Stomach (tissue), 9 donors: ENCODE data around the gene ITGB5. TPM values are rescaled to one million over a fixed set of nuclear protein-coding genes. Genes with fewer than 3 reads are reported as not detected.

ENCODE experiments used
- DNase-seq, 2 donors: peaks; one replicate each; pipeline versions ENCODE4 v3.0.0 to v3.0.0-alpha.2; 2013 to 2019
- H3K27ac ChIP-seq, 5 donors: fragments of 200-600 bp in 4 of 5; sonication (generic) in 4 of 5; one replicate each; pipeline ENCODE4 v1.5.1; 2013 to 2019; ENCODE audit warnings: mild to moderate bottlenecking in 1 of 5, moderate library complexity in 1 of 5
- H3K27me3 ChIP-seq, 3 donors: fragments of 200-600 bp; sonication (generic); one replicate each; pipeline ENCODE4 v1.5.1; 2017 to 2019; ENCODE audit warnings: mixed run types in 1 of 3
- H3K36me3 ChIP-seq, 4 donors: fragments of 200-600 bp; sonication (generic); 1 replicate in 3 of 4; 2 replicates in 1 of 4; pipeline ENCODE4 v1.5.1; 2016 to 2019
- H3K4me1 ChIP-seq, 4 donors: fragments of 200-600 bp; sonication (generic); one replicate each; pipeline ENCODE4 v1.5.1; 2016 to 2019
- H3K4me3 ChIP-seq, 4 donors: fragments of 200-600 bp; sonication (generic) in 3 of 4; one replicate each; pipeline ENCODE4 v1.5.1; 2016 to 2019; ENCODE audit warnings: mild to moderate bottlenecking in 1 of 4
- H3K9me3 ChIP-seq, 4 donors: fragments of 200-600 bp; sonication (generic); one replicate each; pipeline ENCODE4 v1.5.1; 2016 to 2019
- EP300 ChIP-seq: sonication (generic); formaldehyde crosslinking; IDR thresholded peaks from one replicate; pipeline ENCODE4 v1.6.1; 2017; ENCODE audit warnings: antibody characterized with exemption
- POLR2A ChIP-seq, 4 donors: fragments of 450-650 bp; IDR thresholded peaks; one replicate each; pipeline ENCODE4 v1.6.1; 2016; ENCODE audit warnings: antibody characterized with exemption in 4 of 4, control low read depth in 2 of 4, mild to moderate bottlenecking in 1 of 4, moderate library complexity in 1 of 4
- POLR2AphosphoS5 ChIP-seq, 3 donors: sonication (generic); formaldehyde crosslinking; IDR thresholded peaks; one replicate each; pipeline ENCODE4 v1.6.1; 2016; ENCODE audit warnings: antibody characterized with exemption in 3 of 3
- WGBS, 5 donors: extraction: QIAGEN DNeasy Blood & Tissue Kit in 3 of 5; methylation state at CpG; one replicate each; pipeline versions ENCODE4 v1.1.5 to v1.1.7; 2013 to 2018; 5-methylcytosine and 5-hydroxymethylcytosine counted together
- intact Hi-C: fragments of 100-400 bp; cut with DNase I; formaldehyde crosslinking; loops from one replicate; pipeline ENCODE4 v1.15.1; 2023; ENCODE audit warnings: low total_unique reads
- polyA plus RNA-seq, 3 donors: library from polyadenylated mRNA; stranded (reverse); fragments of 200-250 nt; gene quantifications; one replicate each; pipeline ENCODE4 v1.2.3, GENCODE V29; 2013
- total RNA-seq, 5 donors: library from RNA; depleted of rRNA; stranded (reverse); fragments of >200 nt; gene quantifications; one replicate each; pipeline versions ENCODE4 v1.1.0 to v1.2.3, GENCODE V29; 2014 to 2016
- TF ChIP-seq, protein P1 (sequence below), 7 experiments: fragments of 450-650 bp in 4 of 7; fragments of 200-600 bp in 3 of 7; sonication (generic) in 3 of 7; IDR thresholded peaks; one replicate each; pipeline ENCODE4 v1.5.1; 2016 to 2019; ENCODE audit warnings: antibody characterized with exemption in 7 of 7, control low read depth in 2 of 7, mild to moderate bottlenecking in 1 of 7
- donor health status: healthy with polysubstance abuse.
- donor health status: Bipolar disorder and iron deficiency.
- donor health status: healthy.

Gene ITGB5
- total and polyA plus RNA-seq, 8 donors, result 8.2 to 205 (median 54.1) TPM

DNA sequence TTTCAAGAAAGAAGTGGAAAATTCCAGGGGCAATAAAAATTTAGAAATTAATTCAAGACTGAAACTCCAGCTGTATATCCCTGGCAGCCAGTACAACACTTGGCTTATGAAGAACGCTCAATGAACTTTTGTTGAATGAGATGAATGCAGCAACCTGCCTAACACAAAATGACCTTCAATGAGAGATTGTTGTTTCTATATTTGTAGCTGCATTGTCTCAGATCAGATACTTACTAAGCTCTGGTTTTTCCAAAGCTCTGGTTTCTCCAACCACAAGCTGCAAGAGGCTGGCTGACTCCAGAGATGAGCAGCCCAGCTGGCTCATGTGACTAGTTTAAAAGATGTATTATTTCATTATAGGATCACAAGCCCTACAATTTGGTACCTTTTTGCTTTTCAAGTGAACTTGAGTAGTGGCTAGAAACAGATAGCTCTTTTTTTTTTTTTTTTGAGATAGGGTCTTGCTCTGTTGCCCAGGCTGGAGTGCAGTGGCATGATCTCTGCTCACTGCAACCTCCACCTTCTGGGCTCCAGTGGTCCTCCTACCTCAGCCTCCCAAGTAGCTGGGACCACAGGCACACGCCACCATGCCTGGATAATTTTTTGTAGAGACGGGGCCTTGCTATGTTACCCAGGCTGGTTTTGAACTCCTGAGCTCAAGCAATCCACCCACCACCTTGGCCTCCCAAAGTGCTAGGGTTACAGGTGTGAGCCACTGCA lies 99.5 kb downstream of the ITGB5 start:
- Histone ChIP-seq H3K4me1 (peaks cover 6 to 41% (median 25%) of the 10 kb centered on the region in 4 donors), H3K27ac (peak overlapping the region in 4 of 5 donors; percentile 30 to 82 (median 55)), H3K27me3 (no peaks in the 10 kb centered on the region), H3K9me3 (no peaks in the 10 kb centered on the region), H3K36me3 (peaks cover 0 to 8% (median 0%) of the 10 kb centered on the region in 4 donors), H3K4me3 (no peak overlapping the region)
- WGBS, 5 donors, result 84 to 96% (median 90%) methylated on average over 3 of the region's 3 CpGs
- intact Hi-C loops, result no loop called here
- DNase-seq, result no peak
- TF ChIP-seq, protein P1, sequence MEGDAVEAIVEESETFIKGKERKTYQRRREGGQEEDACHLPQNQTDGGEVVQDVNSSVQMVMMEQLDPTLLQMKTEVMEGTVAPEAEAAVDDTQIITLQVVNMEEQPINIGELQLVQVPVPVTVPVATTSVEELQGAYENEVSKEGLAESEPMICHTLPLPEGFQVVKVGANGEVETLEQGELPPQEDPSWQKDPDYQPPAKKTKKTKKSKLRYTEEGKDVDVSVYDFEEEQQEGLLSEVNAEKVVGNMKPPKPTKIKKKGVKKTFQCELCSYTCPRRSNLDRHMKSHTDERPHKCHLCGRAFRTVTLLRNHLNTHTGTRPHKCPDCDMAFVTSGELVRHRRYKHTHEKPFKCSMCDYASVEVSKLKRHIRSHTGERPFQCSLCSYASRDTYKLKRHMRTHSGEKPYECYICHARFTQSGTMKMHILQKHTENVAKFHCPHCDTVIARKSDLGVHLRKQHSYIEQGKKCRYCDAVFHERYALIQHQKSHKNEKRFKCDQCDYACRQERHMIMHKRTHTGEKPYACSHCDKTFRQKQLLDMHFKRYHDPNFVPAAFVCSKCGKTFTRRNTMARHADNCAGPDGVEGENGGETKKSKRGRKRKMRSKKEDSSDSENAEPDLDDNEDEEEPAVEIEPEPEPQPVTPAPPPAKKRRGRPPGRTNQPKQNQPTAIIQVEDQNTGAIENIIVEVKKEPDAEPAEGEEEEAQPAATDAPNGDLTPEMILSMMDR (IDR thresholded peaks at IDR 0.05), result no peak
- TF ChIP-seq POLR2A (IDR thresholded peaks at IDR 0.05), result no peak
- no peak for TF ChIP-seq EP300
- no peak for TF ChIP-seq POLR2AphosphoS5 (IDR thresholded peaks at IDR 0.05)

DNA sequence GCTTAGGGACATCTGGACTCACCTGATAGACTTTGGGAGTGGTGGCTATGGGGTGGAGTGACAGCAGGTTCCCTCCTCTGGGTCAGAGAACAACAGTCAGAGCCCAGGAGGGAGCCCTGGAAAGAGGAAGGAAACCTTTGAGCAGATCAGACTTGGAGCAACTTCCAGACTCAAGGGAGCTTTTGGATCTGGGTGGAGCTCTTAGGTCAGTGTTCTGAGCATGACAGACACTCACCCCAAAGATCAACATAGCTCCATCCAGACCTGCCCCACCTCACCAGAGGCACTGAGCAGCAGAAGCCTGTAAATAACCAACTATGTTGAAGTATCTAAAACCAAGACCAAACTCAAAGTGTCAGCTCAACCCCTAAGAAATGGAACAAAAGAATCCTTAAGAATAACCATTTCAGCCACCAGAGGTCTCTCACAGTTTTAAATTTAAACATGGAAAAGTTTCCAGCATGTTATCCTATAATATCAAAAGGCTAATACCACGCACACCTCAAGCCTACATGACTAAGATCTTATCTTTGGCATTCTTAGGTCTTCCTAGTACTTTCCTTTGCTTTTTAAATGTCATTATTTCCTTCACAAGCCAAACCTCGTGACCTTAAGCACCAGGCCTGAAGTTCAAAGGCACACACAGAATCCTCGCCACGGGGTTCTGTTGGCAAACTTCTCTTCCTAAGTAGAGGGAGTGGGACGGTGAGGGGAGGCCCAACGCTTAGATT lies 100.5 kb downstream of the ITGB5 start:
- DNase-seq, result peak in 1 of 2 donors; percentile 47
- peaks cover 0 to 8% (median 0%) of the 10 kb centered on the region in 4 donors for H3K36me3 ChIP-seq

DNA sequence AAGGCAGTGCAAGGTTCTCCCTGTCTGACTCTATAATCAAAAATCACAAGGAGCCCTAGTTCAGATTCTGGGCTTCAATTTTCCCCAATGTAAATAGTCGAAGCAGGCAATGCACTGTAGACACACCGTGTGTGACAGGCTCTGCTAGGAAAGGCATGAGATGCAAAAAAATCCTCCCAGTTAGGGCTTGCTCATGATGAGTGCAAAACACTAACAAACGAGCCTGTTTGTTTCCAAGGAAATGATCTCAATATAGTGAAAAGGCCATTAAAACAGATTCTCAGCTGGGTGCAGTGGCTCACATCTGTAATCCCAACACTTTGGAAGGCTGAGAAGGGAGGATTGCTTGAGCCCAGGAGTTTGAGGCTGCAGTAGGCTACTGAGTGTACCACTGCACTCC lies 101.2 kb downstream of the ITGB5 start:
- no peak for DNase-seq
- Histone ChIP-seq H3K4me1 (peaks cover 6 to 36% (median 25%) of the 10 kb centered on the region in 4 donors), H3K4me3 (no peak overlapping the region), H3K36me3 (peaks cover 0 to 8% (median 0%) of the 10 kb centered on the region in 4 donors), H3K27ac (peak overlapping the region in 4 of 5 donors; percentile 30 to 82 (median 55)), H3K9me3 (no peaks in the 10 kb centered on the region), H3K27me3 (no peaks in the 10 kb centered on the region)
- intact Hi-C loops, result no loop called here
- TF ChIP-seq POLR2AphosphoS5 (IDR thresholded peaks at IDR 0.05) (no peak), EP300 (no peak), POLR2A (IDR thresholded peaks at IDR 0.05) (no peak)
- TF ChIP-seq, protein P1 (IDR thresholded peaks at IDR 0.05), result no peak
- 59 to 77% (median 68%) methylated on average over 3 of the region's 3 CpGs for WGBS, 5 donors

More for the DNA sequence above, 100.5 kb downstream of the ITGB5 start:
- intact Hi-C loops, result no loop called here
- H3K27ac ChIP-seq, result peak overlapping the region in 4 of 5 donors; percentile 30 to 82 (median 55)
- WGBS, 5 donors, result 40 to 52% (median 47%) methylated on average over 6 of the region's 6 CpGs
- H3K27me3 ChIP-seq, result no peaks in the 10 kb centered on the region
- TF ChIP-seq, protein P1 (IDR thresholded peaks at IDR 0.05), result peak in 4 of 7 experiments; percentile 25 to 67 (median 32)
- TF ChIP-seq POLR2AphosphoS5 (IDR thresholded peaks at IDR 0.05), result no peak
- no peaks in the 10 kb centered on the region for H3K9me3 ChIP-seq
- H3K4me1 ChIP-seq, result peaks cover 6 to 36% (median 25%) of the 10 kb centered on the region in 4 donors
- no peak overlapping the region for H3K4me3 ChIP-seq

DNA sequence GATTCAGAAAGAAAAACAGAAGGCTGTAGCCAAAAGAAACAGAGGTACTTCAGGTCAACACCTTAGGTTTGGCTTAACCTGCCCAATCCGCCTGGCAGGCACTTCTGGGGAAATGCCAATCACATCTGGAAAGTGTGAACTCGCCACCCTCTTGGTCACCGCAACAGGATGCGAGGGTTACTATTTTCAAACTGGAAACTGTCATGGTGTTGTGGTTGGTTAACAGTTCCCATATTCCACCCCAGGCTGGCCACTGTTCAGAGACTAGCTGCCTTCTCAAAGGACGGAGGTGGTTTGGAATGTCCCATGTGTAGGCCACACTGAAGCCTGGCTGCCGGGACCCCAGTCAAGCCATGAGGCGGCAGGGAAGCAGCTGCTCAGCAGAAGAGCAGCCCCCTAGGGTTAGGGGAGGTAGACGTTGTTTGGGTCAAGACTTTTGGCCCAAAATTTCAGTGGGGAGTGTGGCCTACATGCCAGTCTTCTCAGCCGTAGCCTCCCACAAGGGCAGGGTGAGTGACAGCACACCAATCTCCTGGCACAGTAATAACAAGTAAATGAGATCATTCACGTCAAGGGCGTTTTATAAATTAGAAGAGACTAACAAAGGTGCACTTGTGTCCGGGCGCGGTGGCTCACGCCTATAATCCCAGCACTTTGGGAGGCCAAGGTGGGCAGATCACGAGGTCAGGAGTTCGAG lies 102.3 kb downstream of the ITGB5 start:
- WGBS, 5 donors, result 89 to 92% (median 91%) methylated on average over 16 to 17 of the region's 17 CpGs
- H3K4me1 ChIP-seq, result peaks cover 16 to 46% (median 33%) of the 10 kb centered on the region in 4 donors
- H3K27me3 ChIP-seq, result no peaks in the 10 kb centered on the region
- TF ChIP-seq POLR2A (IDR thresholded peaks at IDR 0.05) (no peak), POLR2AphosphoS5 (IDR thresholded peaks at IDR 0.05) (no peak), EP300 (no peak)
- TF ChIP-seq, protein P1 (IDR thresholded peaks at IDR 0.05), result no peak
- peaks cover 0 to 8% (median 0%) of the 10 kb centered on the region in 4 donors for H3K36me3 ChIP-seq
- intact Hi-C loops, result loop anchor here (5.0 kb wide), 1 partner anchor 102 kb away; the partner anchor contains the start of gene ITGB5
- H3K4me3 ChIP-seq, result no peak overlapping the region
- DNase-seq, result no peak
- peak overlapping the region in 2 of 5 donors; percentile 11 to 82 for H3K27ac ChIP-seq
- no peaks in the 10 kb centered on the region for H3K9me3 ChIP-seq
